Caki2 (cell line): Measurements from ENCODE around the gene DOK3. TPM values are rescaled to one million over a fixed set of nuclear protein-coding genes. Genes with fewer than 3 reads are reported as not detected.
"Not testable (repeated sequence)": the region's sequence is repeated elsewhere in the genome, so short reads cannot be mapped to it uniquely, and the experiment has no call there.

Experiments used
- DNase-seq: peaks from one replicate; pipeline ENCODE4 v3.0.0-alpha.2; 2015; ENCODE audit warnings: low read depth
- in situ Hi-C: cut with HindIII; loops from 2 replicates; pipeline ENCODE4 v1.10.0; 2016; ENCODE audit warnings: low sequenced_read_pairs, low pct_unique_long_range_greater_than_20kb, mixed read lengths
- total RNA-seq: library from RNA; depleted of rRNA; stranded (reverse); fragments of >200 nt; shearing (Covaris generic); gene quantifications from 2 replicates; pipeline ENCODE4 v1.2.3, GENCODE V29; 2014; ENCODE audit warnings: low replicate concordance

The DOK3 gene
- total RNA-seq, 1 experiment from 2014 or later, result 0.57 TPM

- in situ Hi-C loops, result no loop called here
- no peak for DNase-seq
These were observed 29.2 kb upstream of the DOK3 start for GRCh38 chr5:177538876-177539275.

GRCh38 chr5:177537389-177538361 is 28.0 kb upstream of the DOK3 start:
- in situ Hi-C loops, result no loop called here
- DNase-seq, result peak; percentile 55

- DNase-seq, result no peak
- in situ Hi-C loops, result no loop called here
These were observed 26.8 kb upstream of the DOK3 start for GRCh38 chr5:177536386-177536785.

GRCh38 chr5:177535125-177535524 is 25.5 kb upstream of the DOK3 start:
- in situ Hi-C loops, result no loop called here
- DNase-seq, result no peak

GRCh38 chr5:177534433-177534832 is 24.8 kb upstream of the DOK3 start:
- in situ Hi-C loops, result not testable (repeated sequence)

GRCh38 chr5:177531209-177531940 is 21.7 kb upstream of the DOK3 start:
- no peak for DNase-seq
- in situ Hi-C loops, result no loop called here

More at GRCh38 chr5:177534433-177534832, 24.8 kb upstream of the DOK3 start:
- not testable (repeated sequence) for DNase-seq

GRCh38 chr5:177530638-177531037 is 21.0 kb upstream of the DOK3 start:
- DNase-seq, result no peak
- in situ Hi-C loops, result no loop called here

GRCh38 chr5:177529247-177530203 is 19.9 kb upstream of the DOK3 start:
- in situ Hi-C loops, result no loop called here
- no peak for DNase-seq

- in situ Hi-C loops, result no loop called here
These were observed 19.0 kb upstream of the DOK3 start for GRCh38 chr5:177528631-177529030.

GRCh38 chr5:177527595-177527994 is 18.0 kb upstream of the DOK3 start:
- no peak for DNase-seq
- in situ Hi-C loops, result no loop called here

More at GRCh38 chr5:177528631-177529030, 19.0 kb upstream of the DOK3 start:
- DNase-seq, result no peak

- no peak for DNase-seq
- in situ Hi-C loops, result no loop called here
These were observed 17.2 kb upstream of the DOK3 start for GRCh38 chr5:177526791-177527190.

- DNase-seq, result no peak
These were observed 16.6 kb upstream of the DOK3 start for GRCh38 chr5:177526191-177526590.

GRCh38 chr5:177524941-177525655 is 15.5 kb upstream of the DOK3 start:
- DNase-seq, result no peak
- in situ Hi-C loops, result no loop called here

More at GRCh38 chr5:177526191-177526590, 16.6 kb upstream of the DOK3 start:
- in situ Hi-C loops, result no loop called here

- in situ Hi-C loops, result no loop called here
- no peak for DNase-seq
These were observed 14.9 kb upstream of the DOK3 start for GRCh38 chr5:177524539-177524900.

GRCh38 chr5:177523711-177524538 is 14.3 kb upstream of the DOK3 start:
- in situ Hi-C loops, result no loop called here
- DNase-seq, result no peak

- in situ Hi-C loops, result no loop called here
- DNase-seq, result no peak
These were observed 11.4 kb upstream of the DOK3 start for GRCh38 chr5:177520916-177521513.
